ENCODE data around the gene CDH19.

The CDH19 gene

DNA sequence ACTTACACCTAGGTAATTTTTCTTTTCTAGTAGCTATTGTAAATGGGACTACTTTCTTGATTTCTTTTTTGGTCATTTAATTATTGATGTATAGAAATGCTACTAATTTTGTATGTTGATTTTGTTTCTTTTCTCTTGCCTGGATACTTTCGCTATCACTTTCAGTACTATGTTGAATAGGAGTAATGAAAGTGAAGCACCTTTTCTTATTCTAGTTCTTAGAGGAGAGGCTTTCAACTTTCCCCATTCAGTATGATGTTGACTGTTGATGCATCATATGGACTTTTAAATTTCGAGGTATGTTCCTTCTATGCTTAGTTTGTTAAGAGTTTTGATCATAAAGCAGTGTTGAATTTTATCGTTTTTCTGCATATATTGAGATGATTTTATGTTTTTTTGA is 142.5 kb downstream of the CDH19 start:
- no peak for DNase-seq (ENCODE audit: low read depth in 2 of 2)

DNA sequence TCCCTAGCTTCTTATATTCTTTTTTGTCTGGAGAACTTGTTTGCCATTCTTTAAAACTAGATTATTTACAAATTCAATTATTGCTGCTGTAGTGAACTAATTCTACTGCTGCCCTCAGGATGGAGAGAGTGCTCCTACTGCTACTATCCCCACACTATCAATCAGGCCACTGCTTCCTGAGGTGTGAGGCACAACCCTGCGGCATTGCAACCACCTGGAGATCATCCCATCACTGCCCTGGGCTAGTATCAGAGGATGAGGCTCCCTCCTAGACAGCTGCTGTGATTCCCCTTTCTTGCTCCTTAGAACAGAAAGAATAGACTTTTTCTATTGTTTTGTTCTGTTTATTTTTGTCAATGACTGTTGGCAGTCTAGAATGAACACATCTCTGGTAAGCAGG is 146.6 kb downstream of the CDH19 start:
- no peak for DNase-seq (ENCODE audit: low read depth in 2 of 2)
